Type B pancreatic cell (in vitro differentiated cells): ENCODE data around the gene ESRRB. TPM values are rescaled to one million over a fixed set of nuclear protein-coding genes. Genes with fewer than 3 reads are reported as not detected.

Experiments used
- DNase-seq: peaks from one replicate; pipeline ENCODE4 v3.0.0; 2021; ENCODE audit warnings: mixed read lengths; ENCODE audit not compliant: unreplicated experiment; ENCODE audit errors: extremely low spot score
- H3K27ac Mint-ChIP-seq: 2 replicates; pipeline ENCODE4 v1.8.0; 2021; ENCODE audit warnings: mild to moderate bottlenecking, mixed read lengths
- H3K27me3 Mint-ChIP-seq: 2 replicates; pipeline ENCODE4 v1.8.0; 2021; ENCODE audit warnings: mixed read lengths
- H3K36me3 Mint-ChIP-seq: 2 replicates; pipeline ENCODE4 v1.8.0; 2021; ENCODE audit warnings: mixed read lengths
- H3K4me1 Mint-ChIP-seq: one replicate; pipeline ENCODE4 v1.8.0; 2021; ENCODE audit warnings: mixed read lengths; ENCODE audit not compliant: unreplicated experiment
- H3K4me3 Mint-ChIP-seq: 2 replicates; pipeline ENCODE4 v1.8.0; 2021; ENCODE audit warnings: mild to moderate bottlenecking, mixed read lengths
- H3K9me3 Mint-ChIP-seq: 2 replicates; pipeline ENCODE4 v1.8.0; 2021; ENCODE audit warnings: mixed read lengths
- total RNA-seq: library from RNA; stranded (reverse); gene quantifications from 2 replicates; pipeline ENCODE4 v1.2.1, GENCODE V29; 2021; ENCODE audit warnings: low replicate concordance
- TF ChIP-seq, protein P1 (sequence below): fragments of 200-600 bp; sonication (generic); conservative IDR thresholded peaks from 2 replicates; pipeline ENCODE4 v1.5.0; 2021; ENCODE audit warnings: antibody characterized with exemption, mild to moderate bottlenecking

The ESRRB gene
- total RNA-seq, 1 donor from 2014 or later = 0.94 TPM

- DNase-seq = no peak
- no peaks in the 10 kb centered on the region for H3K36me3 Mint-ChIP-seq
- H3K27me3 Mint-ChIP-seq = no peaks in the 10 kb centered on the region
- TF ChIP-seq, protein P1, sequence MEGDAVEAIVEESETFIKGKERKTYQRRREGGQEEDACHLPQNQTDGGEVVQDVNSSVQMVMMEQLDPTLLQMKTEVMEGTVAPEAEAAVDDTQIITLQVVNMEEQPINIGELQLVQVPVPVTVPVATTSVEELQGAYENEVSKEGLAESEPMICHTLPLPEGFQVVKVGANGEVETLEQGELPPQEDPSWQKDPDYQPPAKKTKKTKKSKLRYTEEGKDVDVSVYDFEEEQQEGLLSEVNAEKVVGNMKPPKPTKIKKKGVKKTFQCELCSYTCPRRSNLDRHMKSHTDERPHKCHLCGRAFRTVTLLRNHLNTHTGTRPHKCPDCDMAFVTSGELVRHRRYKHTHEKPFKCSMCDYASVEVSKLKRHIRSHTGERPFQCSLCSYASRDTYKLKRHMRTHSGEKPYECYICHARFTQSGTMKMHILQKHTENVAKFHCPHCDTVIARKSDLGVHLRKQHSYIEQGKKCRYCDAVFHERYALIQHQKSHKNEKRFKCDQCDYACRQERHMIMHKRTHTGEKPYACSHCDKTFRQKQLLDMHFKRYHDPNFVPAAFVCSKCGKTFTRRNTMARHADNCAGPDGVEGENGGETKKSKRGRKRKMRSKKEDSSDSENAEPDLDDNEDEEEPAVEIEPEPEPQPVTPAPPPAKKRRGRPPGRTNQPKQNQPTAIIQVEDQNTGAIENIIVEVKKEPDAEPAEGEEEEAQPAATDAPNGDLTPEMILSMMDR = no peak
- H3K9me3 Mint-ChIP-seq = no peaks in the 10 kb centered on the region
- H3K4me1 Mint-ChIP-seq = no peaks in the 10 kb centered on the region
- no peak overlapping the region for H3K4me3 Mint-ChIP-seq
- H3K27ac Mint-ChIP-seq = no peak overlapping the region
These were observed 45.7 kb downstream of the ESRRB start for GRCh38 chr14:76421662-76422061.

DNA sequence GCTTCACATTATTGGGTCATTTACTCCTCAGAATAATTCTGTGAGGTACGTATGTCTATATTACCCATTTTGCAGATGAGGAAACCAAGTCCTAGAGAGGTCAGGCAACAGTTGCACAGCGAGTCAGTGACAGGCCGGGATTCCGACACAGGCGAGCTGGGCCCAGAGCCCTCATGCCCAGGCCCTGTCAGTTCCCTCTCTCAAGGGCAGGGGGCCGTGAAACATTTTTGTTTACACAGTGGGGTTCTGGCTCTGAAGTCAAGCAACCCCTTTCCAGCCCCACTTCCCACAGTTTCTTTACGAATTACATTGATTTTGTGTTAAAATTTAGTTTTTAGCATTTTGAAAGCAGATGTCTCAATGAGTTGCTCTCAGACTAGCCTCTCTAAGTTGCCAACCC, 46.7 kb downstream of the ESRRB start:
- H3K27ac Mint-ChIP-seq = no peak overlapping the region
- H3K4me3 Mint-ChIP-seq = no peak overlapping the region
- H3K4me1 Mint-ChIP-seq = no peaks in the 10 kb centered on the region
- H3K27me3 Mint-ChIP-seq = no peaks in the 10 kb centered on the region
- no peaks in the 10 kb centered on the region for H3K36me3 Mint-ChIP-seq
- no peaks in the 10 kb centered on the region for H3K9me3 Mint-ChIP-seq
- TF ChIP-seq, protein P1 = no peak
- DNase-seq = no peak

DNA sequence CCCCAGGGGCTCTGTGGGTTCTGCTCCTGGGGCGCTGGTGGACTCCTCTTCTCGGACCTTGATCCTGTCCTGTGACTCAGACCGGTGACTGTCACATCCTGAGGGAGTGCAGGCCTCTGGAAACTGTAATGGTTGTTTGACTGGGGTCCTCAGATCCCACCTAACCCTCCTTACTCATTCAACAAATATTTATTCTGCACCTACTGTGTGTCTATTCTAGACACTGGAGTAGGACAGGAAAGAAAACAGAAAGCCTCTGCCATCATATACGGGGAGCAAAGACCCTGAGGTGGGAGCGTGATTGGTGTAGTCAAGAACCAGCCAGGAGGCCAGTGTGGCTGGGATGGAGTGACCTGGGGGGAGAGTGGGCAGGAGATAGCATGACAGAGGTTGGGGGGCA, 47.6 kb downstream of the ESRRB start:
- H3K27ac Mint-ChIP-seq = no peak overlapping the region
- H3K9me3 Mint-ChIP-seq = no peaks in the 10 kb centered on the region
- no peaks in the 10 kb centered on the region for H3K27me3 Mint-ChIP-seq
- H3K36me3 Mint-ChIP-seq = no peaks in the 10 kb centered on the region
- no peak for DNase-seq
- no peaks in the 10 kb centered on the region for H3K4me1 Mint-ChIP-seq
- no peak overlapping the region for H3K4me3 Mint-ChIP-seq
- TF ChIP-seq, protein P1 = no peak

- Mint-ChIP-seq H3K4me3 (no peak overlapping the region), H3K27ac (no peak overlapping the region), H3K36me3 (no peaks in the 10 kb centered on the region), H3K4me1 (no peaks in the 10 kb centered on the region), H3K9me3 (no peaks in the 10 kb centered on the region), H3K27me3 (no peaks in the 10 kb centered on the region)
- DNase-seq = no peak
- TF ChIP-seq, protein P1 = no peak
These were observed 48.4 kb downstream of the ESRRB start for GRCh38 chr14:76424359-76424758.

GRCh38 chr14:76426161-76426696, 50.3 kb downstream of the ESRRB start:
- Mint-ChIP-seq H3K9me3 (no peaks in the 10 kb centered on the region), H3K36me3 (no peaks in the 10 kb centered on the region), H3K27me3 (no peaks in the 10 kb centered on the region), H3K27ac (no peak overlapping the region), H3K4me1 (no peaks in the 10 kb centered on the region), H3K4me3 (no peak overlapping the region)
- TF ChIP-seq, protein P1 = no peak
- DNase-seq = no peak

DNA sequence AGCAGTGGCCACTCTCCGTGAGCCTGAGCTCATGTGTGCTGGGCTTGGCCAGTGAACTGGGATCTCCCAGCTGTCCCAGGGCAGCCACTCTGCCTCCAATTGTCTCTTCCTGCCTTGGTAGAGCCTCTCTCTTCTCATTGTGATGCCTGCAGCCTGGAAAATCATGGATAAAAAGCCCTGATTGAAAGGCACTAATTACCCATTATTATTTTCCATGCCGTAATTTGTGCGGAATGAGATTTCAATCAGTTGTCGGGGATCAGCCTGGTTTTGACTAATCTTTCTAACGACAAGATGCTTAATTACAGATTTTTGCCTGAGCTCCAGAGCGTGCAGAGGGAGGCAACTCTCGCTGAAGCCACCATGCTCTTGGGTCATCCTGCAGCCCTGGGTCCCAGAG, 52.7 kb downstream of the ESRRB start:
- Mint-ChIP-seq H3K36me3 (no peaks in the 10 kb centered on the region), H3K27me3 (peaks cover 3% of the 10 kb centered on the region), H3K4me3 (no peak overlapping the region), H3K27ac (no peak overlapping the region), H3K9me3 (no peaks in the 10 kb centered on the region), H3K4me1 (peaks cover 13% of the 10 kb centered on the region)
- TF ChIP-seq, protein P1 = no peak
- DNase-seq = no peak
